ENCODE results near the gene NBPF14. TPM values are rescaled to one million over a fixed set of nuclear protein-coding genes. Genes with fewer than 3 reads are reported as not detected.
"Not testable (repeated sequence)": the region's sequence is repeated elsewhere in the genome, so short reads cannot be mapped to it uniquely, and the experiment has no call there.

NBPF14 gene
- total RNA-seq (2014; rRNA removed; shearing (Covaris generic)), result 9.1 and 11.8 TPM in 2 replicates

DNA sequence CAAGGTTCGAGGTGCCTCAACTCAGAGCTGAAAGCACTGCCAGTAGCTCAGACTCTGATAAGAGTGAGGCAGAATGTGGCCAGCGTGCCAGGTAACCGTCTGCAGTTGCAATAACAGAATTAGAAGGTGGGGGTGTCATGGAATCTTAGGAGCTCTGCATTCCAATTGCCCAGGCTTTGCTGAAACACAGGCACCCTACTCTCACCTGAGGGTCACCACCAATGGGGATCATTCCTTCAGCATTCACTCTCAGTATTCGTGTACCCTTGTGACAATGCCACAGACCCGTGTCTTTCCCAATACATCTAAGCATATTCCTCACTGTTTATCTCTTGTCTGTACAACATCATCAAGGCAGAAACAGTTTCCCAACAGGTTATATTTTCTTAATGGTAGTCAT, at the start of gene NBPF14:
NBPF14 (minus strand) TSS at position 101 of the 400 bp plus-strand sequence. CDS start 294 bp downstream, outside the sequence.
- not testable (repeated sequence) for H3K4me1 ChIP-seq; H3K4me3 ChIP-seq; H3K27me3 ChIP-seq; H3K9me3 ChIP-seq (replicated peaks); H3K36me3 ChIP-seq; DNase-seq; H3K27ac ChIP-seq

- not testable (repeated sequence) for H3K4me1 ChIP-seq; H3K27ac ChIP-seq; H3K4me3 ChIP-seq; H3K36me3 ChIP-seq; H3K9me3 ChIP-seq (replicated peaks); H3K27me3 ChIP-seq
- peak in 1 of 2 experiments; percentile 10 for DNase-seq
Observed at GRCh38 chr1:148625451-148625850, 29.6 kb upstream of the NBPF14 start.

DNA sequence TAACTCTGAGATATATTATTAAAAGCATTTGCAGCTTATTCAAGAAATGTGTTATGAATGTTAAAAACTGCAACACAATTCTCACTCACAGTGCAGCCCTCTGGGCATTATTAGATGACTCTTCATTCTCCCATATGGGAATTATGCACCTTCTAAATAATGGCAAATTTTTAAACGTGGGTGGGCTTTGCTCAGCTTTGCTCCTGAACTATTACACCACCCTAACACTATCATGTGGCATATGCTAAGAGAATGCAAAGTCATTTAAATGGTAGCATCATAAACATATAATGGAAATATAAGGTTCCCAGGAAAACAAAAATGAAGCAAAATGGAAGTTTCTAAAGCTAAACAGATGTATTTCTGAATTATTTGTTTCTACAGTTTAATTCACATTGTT, 22.4 kb upstream of the NBPF14 start:
- not testable (repeated sequence) for H3K27me3 ChIP-seq; H3K4me3 ChIP-seq; H3K9me3 ChIP-seq (replicated peaks); H3K27ac ChIP-seq; H3K4me1 ChIP-seq; DNase-seq; H3K36me3 ChIP-seq

GRCh38 chr1:148605266-148605665, 9.5 kb upstream of the NBPF14 start:
- H3K4me1 ChIP-seq; H3K27me3 ChIP-seq; H3K27ac ChIP-seq; H3K4me3 ChIP-seq; H3K9me3 ChIP-seq (replicated peaks); H3K36me3 ChIP-seq: not testable (repeated sequence)
- DNase-seq, result peak in 1 of 2 experiments; percentile 4

DNA sequence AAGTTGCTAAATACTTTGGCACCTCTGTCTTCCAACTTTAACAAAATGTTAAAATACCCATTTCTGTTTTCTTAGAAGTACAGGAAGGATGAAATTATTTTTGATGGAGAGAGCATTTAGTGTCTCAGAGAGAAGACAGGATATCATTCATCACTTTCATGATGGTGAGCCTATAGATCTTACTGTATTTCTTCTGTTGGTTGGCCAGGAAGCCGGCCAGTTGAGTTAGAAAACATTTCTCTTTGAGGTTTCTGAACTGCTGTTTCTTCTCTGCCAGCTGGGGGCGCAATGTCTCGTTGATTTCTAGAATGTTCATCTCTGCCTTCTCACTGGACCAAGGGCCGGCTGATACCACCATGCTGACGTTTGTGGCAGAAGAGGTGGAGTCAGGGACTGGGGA, 451 bp downstream of the NBPF14 start:
- not testable (repeated sequence) for H3K9me3 ChIP-seq (replicated peaks); H3K4me1 ChIP-seq; H3K27me3 ChIP-seq; H3K4me3 ChIP-seq; H3K27ac ChIP-seq; H3K36me3 ChIP-seq; DNase-seq

GRCh38 chr1:148591098-148591497, 4.7 kb downstream of the NBPF14 start:
- not testable (repeated sequence) for H3K36me3 ChIP-seq; H3K4me3 ChIP-seq; DNase-seq; H3K27ac ChIP-seq; H3K27me3 ChIP-seq; H3K4me1 ChIP-seq; H3K9me3 ChIP-seq (replicated peaks)

DNA sequence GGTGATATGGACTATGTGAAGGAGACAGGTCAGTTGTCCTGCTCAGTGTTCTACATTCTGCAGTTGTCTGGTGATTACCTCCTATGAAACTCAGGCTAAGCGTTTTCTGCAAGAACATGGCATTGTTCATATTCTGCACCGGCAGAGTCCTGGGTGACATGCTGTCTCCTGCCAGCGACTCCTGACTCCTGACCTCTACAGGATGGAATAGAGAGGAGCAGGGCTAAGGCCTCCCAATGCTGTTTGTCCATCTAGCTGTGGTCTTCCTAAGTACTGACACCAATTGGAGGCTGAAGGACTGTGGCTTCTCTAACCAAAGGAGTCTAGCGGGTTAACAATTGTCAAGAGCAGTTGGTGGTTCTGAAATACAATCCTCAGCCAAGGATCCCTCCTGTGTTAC, 63.7 kb downstream of the NBPF14 start:
- not testable (repeated sequence) for H3K4me3 ChIP-seq; H3K36me3 ChIP-seq; H3K9me3 ChIP-seq (replicated peaks); H3K27me3 ChIP-seq; DNase-seq; H3K27ac ChIP-seq; H3K4me1 ChIP-seq

GRCh38 chr1:148529101-148529567, 66.7 kb downstream of the NBPF14 start:
- not testable (repeated sequence) for H3K4me3 ChIP-seq; H3K36me3 ChIP-seq; H3K27me3 ChIP-seq; H3K27ac ChIP-seq; H3K4me1 ChIP-seq; DNase-seq; H3K9me3 ChIP-seq (replicated peaks)

DNA sequence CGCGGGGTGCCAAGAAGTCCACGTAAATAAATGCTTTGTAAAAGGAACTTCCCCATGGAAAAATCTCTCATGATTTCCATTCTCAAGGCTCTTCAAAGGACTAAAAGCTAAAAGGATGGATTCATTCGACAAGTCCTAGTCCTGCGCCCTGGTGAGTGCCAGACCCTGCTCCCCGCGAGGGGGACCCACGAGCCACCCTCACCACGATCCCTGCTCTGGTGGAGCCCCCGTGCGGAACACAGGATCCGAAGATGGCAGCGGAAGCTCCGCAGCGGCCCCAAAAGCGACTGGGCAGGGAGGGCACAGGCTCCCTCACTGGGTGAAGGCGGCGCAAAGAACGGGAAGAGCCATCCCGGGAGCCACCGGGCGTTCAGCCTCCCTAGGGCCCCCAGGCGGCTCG, 67.2 kb downstream of the NBPF14 start:
- not testable (repeated sequence) for H3K4me3 ChIP-seq; DNase-seq; H3K36me3 ChIP-seq; H3K9me3 ChIP-seq (replicated peaks); H3K27me3 ChIP-seq; H3K4me1 ChIP-seq; H3K27ac ChIP-seq

GRCh38 chr1:148526587-148526986, 69.2 kb downstream of the NBPF14 start:
- not testable (repeated sequence) for H3K27ac ChIP-seq; H3K4me3 ChIP-seq; H3K27me3 ChIP-seq; H3K36me3 ChIP-seq; H3K9me3 ChIP-seq (replicated peaks); H3K4me1 ChIP-seq; DNase-seq

GRCh38 chr1:148523205-148524144, 72.3 kb downstream of the NBPF14 start:
- H3K4me1 ChIP-seq; H3K4me3 ChIP-seq; H3K27me3 ChIP-seq; H3K27ac ChIP-seq; H3K36me3 ChIP-seq; H3K9me3 ChIP-seq (replicated peaks); DNase-seq: not testable (repeated sequence)

- not testable (repeated sequence) for H3K4me3 ChIP-seq; H3K36me3 ChIP-seq; H3K4me1 ChIP-seq; H3K27ac ChIP-seq; H3K9me3 ChIP-seq (replicated peaks); H3K27me3 ChIP-seq
- DNase-seq, result peak; percentile 68 to 78
Observed at GRCh38 chr1:148522561-148523204, 73.1 kb downstream of the NBPF14 start.

DNA sequence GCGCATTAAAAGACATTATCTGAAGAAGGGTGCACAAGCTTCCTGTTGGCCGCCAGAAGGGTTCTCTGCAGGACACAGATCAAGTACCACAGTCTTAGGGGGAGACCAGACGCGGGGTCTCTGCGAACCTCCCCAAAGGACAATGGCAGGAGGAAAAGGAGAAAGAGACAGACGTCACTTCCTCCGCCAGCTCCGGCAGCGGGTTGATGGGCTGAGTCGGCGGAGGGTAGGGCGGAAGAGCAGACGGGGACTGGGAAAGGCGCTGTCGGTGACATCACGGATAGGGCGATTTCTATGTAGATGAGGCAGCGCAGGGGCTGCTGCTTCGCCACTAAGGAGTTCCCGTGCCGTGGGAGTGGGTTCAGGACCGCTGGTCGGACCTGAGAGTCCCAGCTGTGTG, 73.7 kb downstream of the NBPF14 start:
- H3K36me3 ChIP-seq; H3K9me3 ChIP-seq (replicated peaks); H3K27ac ChIP-seq; H3K4me1 ChIP-seq; H3K27me3 ChIP-seq: not testable (repeated sequence)
- peak overlapping the region; percentile 40 for H3K4me3 ChIP-seq
- DNase-seq, result peak; percentile 60 to 64

DNA sequence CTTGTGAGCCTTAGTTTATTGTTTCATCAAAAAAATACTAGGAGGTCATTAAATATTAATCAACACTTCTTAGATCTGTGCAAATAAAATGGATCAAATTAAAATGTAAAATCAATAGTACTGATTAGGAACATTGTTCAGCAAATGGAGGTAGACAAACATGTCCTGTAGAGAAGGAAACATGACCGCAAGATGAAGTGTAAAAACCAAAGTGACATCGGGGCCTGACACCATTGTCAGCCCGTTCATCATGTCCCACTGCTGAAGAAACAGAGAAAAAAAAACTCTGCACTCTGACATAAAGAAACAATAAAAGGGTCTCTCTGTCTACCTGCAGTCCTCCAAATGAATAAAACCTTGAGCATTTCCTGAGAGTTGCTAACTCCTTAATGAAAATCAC, 81.5 kb downstream of the NBPF14 start:
- H3K27ac ChIP-seq, result not testable (repeated sequence)

GRCh38 chr1:148512571-148513184, 83.1 kb downstream of the NBPF14 start:
- not testable (repeated sequence) for DNase-seq; H3K4me1 ChIP-seq; H3K9me3 ChIP-seq (replicated peaks); H3K36me3 ChIP-seq; H3K27ac ChIP-seq; H3K27me3 ChIP-seq; H3K4me3 ChIP-seq

More for the DNA sequence above, 81.5 kb downstream of the NBPF14 start:
- H3K4me1 ChIP-seq; H3K36me3 ChIP-seq; DNase-seq; H3K9me3 ChIP-seq (replicated peaks); H3K4me3 ChIP-seq; H3K27me3 ChIP-seq: not testable (repeated sequence)
